Measurements from ENCODE around the gene CAMKV.

CAMKV gene

GRCh38 chr3:49865198-49865784, 4.4 kb downstream of the CAMKV start:
- DNase-seq (ENCODE audit: low read depth, low spot score), result no peak
- TF ChIP-seq YY1 (IDR thresholded peaks at IDR 0.05; ENCODE audit: insufficient read depth, insufficient read length) (no peak), SUZ12 (IDR thresholded peaks at IDR 0.05; ENCODE audit: extremely low read depth, insufficient read depth, insufficient read length) (no peak), ZNF274 (IDR thresholded peaks at IDR 0.05; ENCODE audit: low read depth, low read length) (no peak)
- Histone ChIP-seq H3K27me3 (ENCODE audit: insufficient read depth, insufficient read length) (peaks cover 4% of the 10 kb centered on the region), H3K9ac (ENCODE audit: insufficient read length, low read depth) (no peak overlapping the region), H3K4me1 (ENCODE audit: insufficient read depth, insufficient read length) (peaks cover 34% of the 10 kb centered on the region), H3K4me3 (ENCODE audit: insufficient read length, low read depth) (no peak overlapping the region), H3K9me3 (ENCODE audit: insufficient read depth, low read length) (no peaks in the 10 kb centered on the region), H3K36me3 (ENCODE audit: insufficient read depth, insufficient read length, low read length) (no peaks in the 10 kb centered on the region)

- Histone ChIP-seq H3K36me3 (ENCODE audit: insufficient read depth, insufficient read length, low read length) (peaks cover 6% of the 10 kb centered on the region), H3K4me3 (ENCODE audit: insufficient read length, low read depth) (no peak overlapping the region), H3K9ac (ENCODE audit: insufficient read length, low read depth) (peak overlapping the region; percentile 36), H3K4me1 (ENCODE audit: insufficient read depth, insufficient read length) (peaks cover 31% of the 10 kb centered on the region), H3K27me3 (ENCODE audit: insufficient read depth, insufficient read length) (no peaks in the 10 kb centered on the region), H3K9me3 (ENCODE audit: insufficient read depth, low read length) (no peaks in the 10 kb centered on the region)
- DNase-seq (ENCODE audit: low read depth, low spot score), result no peak
- TF ChIP-seq ZNF274 (IDR thresholded peaks at IDR 0.05; ENCODE audit: low read depth, low read length) (no peak), YY1 (IDR thresholded peaks at IDR 0.05; ENCODE audit: insufficient read depth, insufficient read length) (no peak), SUZ12 (IDR thresholded peaks at IDR 0.05; ENCODE audit: extremely low read depth, insufficient read depth, insufficient read length) (no peak)
These were observed 5.2 kb downstream of the CAMKV start for GRCh38 chr3:49864505-49864904.

DNA sequence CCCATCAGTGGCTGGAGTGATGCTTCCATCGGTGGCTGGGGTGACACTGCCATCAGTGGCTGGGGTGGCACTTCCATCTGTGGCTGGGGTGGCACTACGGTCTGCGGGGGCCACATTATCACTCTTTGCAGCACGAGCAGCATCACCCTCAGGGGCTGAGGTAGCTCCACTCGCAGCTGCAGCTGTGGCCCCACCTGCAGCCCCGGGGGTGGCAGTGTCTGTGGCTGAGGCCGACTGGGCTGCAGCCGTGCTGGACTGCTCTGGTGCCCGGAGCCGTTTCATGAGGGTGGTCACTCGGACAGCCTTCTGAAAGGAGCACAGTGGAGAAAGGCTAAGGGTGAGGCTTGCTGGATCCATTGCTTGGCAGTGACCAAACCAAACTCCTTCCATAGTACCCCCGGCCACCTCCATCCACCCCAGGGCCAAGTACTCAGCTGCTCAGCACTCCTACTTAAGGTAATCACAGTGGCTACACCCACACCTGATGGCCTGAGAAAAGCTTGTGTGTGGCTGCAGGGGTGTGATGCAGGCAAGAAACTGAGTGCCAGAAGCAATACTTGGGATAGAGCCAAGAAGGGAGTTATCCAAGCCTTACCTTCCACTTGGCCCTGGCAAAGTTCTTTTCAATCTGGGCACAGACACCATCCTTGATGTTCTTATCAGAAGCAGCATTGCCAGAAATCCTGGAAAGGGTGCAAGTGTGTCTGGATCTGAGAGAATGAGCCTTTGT, 10.0 kb downstream of the CAMKV start:
- Histone ChIP-seq H3K9me3 (ENCODE audit: insufficient read depth, low read length) (no peaks in the 10 kb centered on the region), H3K27me3 (ENCODE audit: insufficient read depth, insufficient read length) (no peaks in the 10 kb centered on the region)

DNA sequence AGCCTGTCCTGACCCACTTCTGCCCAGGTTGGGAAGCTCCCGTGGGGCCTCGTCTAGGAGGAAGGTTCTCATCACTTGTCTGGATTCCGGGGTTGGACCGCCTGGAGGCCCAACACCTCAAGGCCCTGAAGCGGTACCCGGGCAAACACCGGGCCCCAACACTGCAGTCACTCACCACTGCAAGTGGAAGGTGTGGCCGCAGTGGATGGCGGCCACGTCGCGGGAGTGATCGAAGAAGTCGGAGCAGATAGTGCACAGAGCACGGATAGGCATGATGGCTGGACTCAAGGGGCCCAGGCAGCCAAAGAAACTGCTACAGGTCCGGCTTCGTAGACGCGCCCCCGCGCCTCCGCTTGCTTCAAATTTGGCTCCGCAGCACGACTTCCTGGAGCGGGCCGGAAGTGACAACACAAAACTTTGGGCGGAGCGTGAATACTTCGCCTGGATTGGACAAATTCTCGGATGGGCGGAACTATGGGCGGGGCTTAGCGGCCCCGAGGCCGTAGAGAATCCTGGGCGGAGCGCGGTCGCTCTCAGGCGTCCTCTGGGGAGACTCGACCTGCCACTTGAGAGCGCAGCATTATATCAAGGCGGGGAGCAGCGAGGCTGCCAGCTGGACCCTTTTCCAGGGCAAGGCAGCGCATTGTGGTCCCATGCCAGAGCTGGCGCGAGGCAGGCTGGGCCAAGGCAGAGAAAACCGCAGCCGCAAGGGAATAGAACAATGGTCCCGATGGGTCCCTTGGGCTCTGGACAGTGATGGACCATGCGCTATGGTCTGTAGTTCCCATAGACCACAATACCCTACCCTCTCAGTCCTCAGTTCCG, 13.3 kb downstream of the CAMKV start, which contains the start of gene TRAIP:
Gene TRAIP (minus strand): TSS at position 384 of the 825 bp plus-strand sequence. CDS start 111 bp downstream, at position 273.
- Histone ChIP-seq H3K4me3 (ENCODE audit: insufficient read length, low read depth) (peak within 1 kb of the TSS; percentile 94), H3K9ac (ENCODE audit: insufficient read length, low read depth) (peak within 1 kb of the TSS; percentile 96), H3K36me3 (ENCODE audit: insufficient read depth, insufficient read length, low read length) (peaks cover 17% of the 10 kb centered on the region), H3K27me3 (ENCODE audit: insufficient read depth, insufficient read length) (no peaks in the 10 kb centered on the region), H3K4me1 (ENCODE audit: insufficient read depth, insufficient read length) (peaks cover 5% of the 10 kb centered on the region), H3K9me3 (ENCODE audit: insufficient read depth, low read length) (no peaks in the 10 kb centered on the region)
- peak; percentile 95 for DNase-seq (ENCODE audit: low read depth, low spot score)
- TF ChIP-seq SUZ12 (IDR thresholded peaks at IDR 0.05; ENCODE audit: extremely low read depth, insufficient read depth, insufficient read length), result no peak
- no peak for TF ChIP-seq ZNF274 (IDR thresholded peaks at IDR 0.05; ENCODE audit: low read depth, low read length)
- no peak for TF ChIP-seq YY1 (IDR thresholded peaks at IDR 0.05; ENCODE audit: insufficient read depth, insufficient read length)

More for the DNA sequence above, 10.0 kb downstream of the CAMKV start:
- DNase-seq (ENCODE audit: low read depth, low spot score), result no peak
- Histone ChIP-seq H3K4me1 (ENCODE audit: insufficient read depth, insufficient read length) (peaks cover 9% of the 10 kb centered on the region), H3K9ac (ENCODE audit: insufficient read length, low read depth) (no peak overlapping the region), H3K4me3 (ENCODE audit: insufficient read length, low read depth) (no peak overlapping the region), H3K36me3 (ENCODE audit: insufficient read depth, insufficient read length, low read length) (peaks cover 10% of the 10 kb centered on the region)
- TF ChIP-seq SUZ12 (IDR thresholded peaks at IDR 0.05; ENCODE audit: extremely low read depth, insufficient read depth, insufficient read length) (no peak), YY1 (IDR thresholded peaks at IDR 0.05; ENCODE audit: insufficient read depth, insufficient read length) (no peak), ZNF274 (IDR thresholded peaks at IDR 0.05; ENCODE audit: low read depth, low read length) (no peak)

DNA sequence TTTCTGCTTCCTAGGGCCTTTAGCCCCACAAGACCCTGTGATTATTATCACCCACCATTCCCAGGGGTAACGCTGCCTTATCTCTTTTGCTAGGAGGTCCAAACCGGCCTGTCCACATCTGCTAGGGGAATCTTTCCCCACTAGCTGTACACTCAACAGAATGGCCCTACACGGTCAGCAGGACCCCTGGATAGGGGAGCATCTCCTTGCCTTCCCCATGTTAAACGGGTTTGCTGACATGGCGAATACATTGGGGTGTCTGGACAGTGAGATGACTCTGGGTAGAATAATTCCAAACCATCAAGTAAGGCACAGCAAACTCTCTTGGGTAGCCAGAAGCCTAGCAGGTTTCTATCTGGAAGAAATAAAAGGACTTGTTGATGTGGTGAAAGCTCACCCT, 14.0 kb downstream of the CAMKV start:
- TF ChIP-seq ZNF274 (IDR thresholded peaks at IDR 0.05; ENCODE audit: low read depth, low read length), result no peak
- Histone ChIP-seq H3K9me3 (ENCODE audit: insufficient read depth, low read length) (no peaks in the 10 kb centered on the region), H3K36me3 (ENCODE audit: insufficient read depth, insufficient read length, low read length) (peaks cover 17% of the 10 kb centered on the region), H3K4me1 (ENCODE audit: insufficient read depth, insufficient read length) (peaks cover 5% of the 10 kb centered on the region), H3K9ac (ENCODE audit: insufficient read length, low read depth) (peak overlapping the region; percentile 96), H3K27me3 (ENCODE audit: insufficient read depth, insufficient read length) (no peaks in the 10 kb centered on the region), H3K4me3 (ENCODE audit: insufficient read length, low read depth) (peak overlapping the region; percentile 94)
- no peak for DNase-seq (ENCODE audit: low read depth, low spot score)

DNA sequence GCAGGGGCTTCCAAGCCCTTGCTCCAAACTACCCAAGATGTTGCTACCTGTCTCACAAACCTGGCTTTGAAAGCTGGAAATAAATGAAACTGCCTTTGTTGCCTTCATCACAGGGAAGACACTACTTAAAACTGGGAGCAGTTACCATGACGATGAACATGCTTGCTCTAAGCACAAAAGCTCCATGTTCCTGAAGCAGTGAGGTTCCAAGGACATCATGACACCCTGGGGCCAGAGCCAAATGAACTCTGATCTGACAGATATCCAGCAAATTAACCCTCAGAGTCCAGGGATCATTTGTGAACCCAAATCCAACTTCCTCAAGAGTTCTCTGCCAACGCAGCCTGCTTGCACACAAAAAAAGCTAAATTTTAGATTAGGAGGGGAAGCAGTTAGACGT, 24.0 kb downstream of the CAMKV start:
- no peaks in the 10 kb centered on the region for H3K9me3 ChIP-seq (ENCODE audit: insufficient read depth, low read length)
- peaks cover 8% of the 10 kb centered on the region for H3K4me1 ChIP-seq (ENCODE audit: insufficient read depth, insufficient read length)
- DNase-seq (ENCODE audit: low read depth, low spot score), result no peak
- H3K9ac ChIP-seq (ENCODE audit: insufficient read length, low read depth), result no peak overlapping the region
- H3K27me3 ChIP-seq (ENCODE audit: insufficient read depth, insufficient read length), result no peaks in the 10 kb centered on the region
- TF ChIP-seq YY1 (IDR thresholded peaks at IDR 0.05; ENCODE audit: insufficient read depth, insufficient read length) (no peak), SUZ12 (IDR thresholded peaks at IDR 0.05; ENCODE audit: extremely low read depth, insufficient read depth, insufficient read length) (no peak), ZNF274 (IDR thresholded peaks at IDR 0.05; ENCODE audit: low read depth, low read length) (no peak)
- H3K36me3 ChIP-seq (ENCODE audit: insufficient read depth, insufficient read length, low read length), result peaks cover 71% of the 10 kb centered on the region
- no peak overlapping the region for H3K4me3 ChIP-seq (ENCODE audit: insufficient read length, low read depth)

Measured in NT2/D1 (cell line).